Skeletal muscle tissue (tissue), 4 donors: ENCODE measurements around the gene PLEKHM1. TPM values are rescaled to one million over a fixed set of nuclear protein-coding genes. Genes with fewer than 3 reads are reported as not detected.

Experiments used
- H3K27ac ChIP-seq: one replicate; pipeline ENCODE4 v1.7.0; 2013; ENCODE audit warnings: mild to moderate bottlenecking, low read depth, low read length, inconsistent platforms
- H3K27me3 ChIP-seq, 3 donors: one replicate each; pipeline ENCODE4 v1.7.0; 2013; ENCODE audit warnings: low read length in 3 of 3; ENCODE audit not compliant: control insufficient read depth in 3 of 3, insufficient read depth in 3 of 3
- H3K36me3 ChIP-seq, 3 donors: one replicate each; pipeline ENCODE4 v1.7.0; 2013; ENCODE audit warnings: low read length in 3 of 3; ENCODE audit not compliant: control insufficient read depth in 3 of 3, insufficient read depth in 3 of 3
- H3K4me1 ChIP-seq, 3 donors: one replicate each; pipeline ENCODE4 v1.7.0; 2013; ENCODE audit warnings: low read length in 3 of 3, mild to moderate bottlenecking in 3 of 3; ENCODE audit not compliant: control insufficient read depth in 3 of 3, insufficient read depth in 3 of 3
- H3K4me3 ChIP-seq, 3 donors: one replicate each; pipeline ENCODE4 v1.7.0; 2013; ENCODE audit warnings: low read length in 3 of 3
- H3K9ac ChIP-seq, 3 donors: one replicate each; pipeline ENCODE4 v1.7.0; 2013; ENCODE audit warnings: low read length in 3 of 3, mild to moderate bottlenecking in 3 of 3, moderate library complexity in 2 of 3, low read depth in 1 of 3
- H3K9me3 ChIP-seq, 3 donors: one replicate each; pipeline ENCODE4 v1.7.0; 2013; ENCODE audit warnings: low read length in 3 of 3; ENCODE audit not compliant: control insufficient read depth in 3 of 3
- total RNA-seq: library from RNA; depleted of rRNA; stranded (reverse); fragments of >200 nt; gene quantifications from one replicate; pipeline ENCODE4 v1.2.3, GENCODE V29; 2014
- donor health status: Osteomylitis.

The PLEKHM1 gene
- total RNA-seq, 1 donor from 2014 or later = 7.8 TPM

GRCh38 chr17:45413498-45413923, 77.0 kb downstream of the PLEKHM1 start:
- Histone ChIP-seq H3K9ac (no peak overlapping the region), H3K4me3 (no peak overlapping the region), H3K27ac (no peak overlapping the region), H3K36me3 (no peaks in the 10 kb centered on the region), H3K9me3 (no peaks in the 10 kb centered on the region), H3K4me1 (peaks cover 25 to 35% (median 28%) of the 10 kb centered on the region in 3 donors), H3K27me3 (no peaks in the 10 kb centered on the region)

DNA sequence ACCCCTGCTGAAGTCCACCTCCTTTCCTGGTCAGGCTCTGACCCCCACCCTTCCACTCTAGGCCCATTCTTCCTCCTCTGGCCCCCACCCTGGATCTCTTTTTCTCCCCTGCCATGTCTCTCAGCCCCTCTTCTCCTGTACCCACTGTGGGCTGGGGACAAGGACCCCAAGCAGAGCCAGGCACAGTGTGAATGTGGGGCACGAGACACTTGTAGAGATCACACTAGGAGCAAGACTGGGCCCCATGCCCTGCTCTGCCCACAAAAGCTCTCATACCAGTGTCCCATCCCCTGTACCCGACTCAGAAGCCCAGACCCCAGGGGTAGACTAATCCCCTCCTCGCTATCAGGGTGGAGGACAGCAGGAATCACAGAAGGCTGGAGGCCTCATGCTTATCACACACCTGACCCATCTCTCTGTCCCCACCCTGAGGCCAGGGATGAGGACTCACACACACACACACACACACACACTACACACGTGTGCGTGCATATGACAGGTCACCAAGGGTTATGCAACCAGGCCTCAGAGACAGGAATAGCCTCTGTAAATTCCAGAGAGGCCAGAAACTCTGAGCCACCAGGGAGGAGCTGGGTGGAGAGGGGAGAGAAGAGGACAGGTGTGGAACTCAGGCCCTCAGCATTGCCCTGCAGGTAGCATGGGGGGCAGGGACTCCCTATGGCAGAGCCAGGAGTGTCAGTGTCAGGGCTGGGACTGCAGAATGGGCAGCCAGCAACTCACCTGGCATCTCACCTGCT, 79.0 kb downstream of the PLEKHM1 start:
- Histone ChIP-seq H3K4me3 (peak overlapping the region in 1 of 3 donors; percentile 29), H3K4me1 (peaks cover 26 to 35% (median 29%) of the 10 kb centered on the region in 3 donors), H3K36me3 (no peaks in the 10 kb centered on the region)

DNA sequence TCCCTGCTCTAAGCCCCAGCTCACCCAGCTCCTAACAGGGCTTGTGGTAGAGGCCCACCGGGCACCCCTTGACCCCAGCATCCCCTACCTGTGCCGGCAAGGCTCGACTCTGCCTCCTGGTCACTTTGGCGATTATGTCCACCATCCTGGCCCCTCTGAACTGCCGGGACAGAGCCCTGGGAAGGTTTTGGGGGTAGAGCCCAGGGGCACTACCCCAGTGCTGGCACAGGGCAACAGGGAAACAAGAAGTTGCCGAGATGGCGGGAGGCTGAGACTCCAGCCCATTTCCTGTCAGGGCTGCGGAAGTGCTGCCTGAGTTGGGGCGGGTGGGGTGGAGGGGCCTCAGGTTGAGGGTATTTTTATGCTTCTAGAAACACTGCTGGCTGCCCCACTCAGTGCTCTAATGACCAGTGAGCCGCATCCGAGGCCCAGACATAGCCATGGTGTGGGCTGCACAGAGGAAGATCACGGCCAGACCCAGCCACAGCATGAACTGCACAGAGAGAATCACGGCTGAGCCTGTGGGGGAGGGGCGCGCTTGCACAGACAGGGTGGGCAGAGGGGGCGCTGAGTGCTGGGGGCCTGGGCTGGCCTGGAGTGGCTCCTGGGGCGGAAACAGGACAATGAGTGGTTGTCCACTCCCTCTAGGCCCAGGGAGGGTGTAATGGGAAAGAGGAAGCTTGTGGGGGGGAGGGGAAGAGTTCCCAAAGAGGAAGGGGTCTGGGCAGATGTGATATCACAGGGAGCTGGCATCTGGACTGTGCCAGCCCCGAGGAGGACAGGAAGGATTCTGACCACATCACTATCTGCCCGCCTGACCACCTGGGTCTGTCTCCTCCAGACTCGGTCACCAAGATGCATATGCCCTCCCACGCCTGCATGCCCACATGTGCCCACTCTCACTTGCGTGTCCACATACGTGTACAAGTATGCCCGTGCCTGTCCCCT, 80.1 kb downstream of the PLEKHM1 start:
- Histone ChIP-seq H3K9me3 (no peaks in the 10 kb centered on the region), H3K27ac (peak overlapping the region; percentile 40), H3K27me3 (peaks cover 0 to 5% (median 0%) of the 10 kb centered on the region in 3 donors), H3K36me3 (no peaks in the 10 kb centered on the region), H3K4me1 (peaks cover 26 to 38% (median 33%) of the 10 kb centered on the region in 3 donors), H3K4me3 (peak overlapping the region; percentile 13 to 46 (median 42)), H3K9ac (peak overlapping the region in 2 of 3 donors; percentile 11 to 40)

More for the DNA sequence above, 79.0 kb downstream of the PLEKHM1 start:
- no peaks in the 10 kb centered on the region for H3K9me3 ChIP-seq
- H3K9ac ChIP-seq = peak overlapping the region in 2 of 3 donors; percentile 10 to 57
- no peaks in the 10 kb centered on the region for H3K27me3 ChIP-seq
- peak overlapping the region; percentile 40 for H3K27ac ChIP-seq

DNA sequence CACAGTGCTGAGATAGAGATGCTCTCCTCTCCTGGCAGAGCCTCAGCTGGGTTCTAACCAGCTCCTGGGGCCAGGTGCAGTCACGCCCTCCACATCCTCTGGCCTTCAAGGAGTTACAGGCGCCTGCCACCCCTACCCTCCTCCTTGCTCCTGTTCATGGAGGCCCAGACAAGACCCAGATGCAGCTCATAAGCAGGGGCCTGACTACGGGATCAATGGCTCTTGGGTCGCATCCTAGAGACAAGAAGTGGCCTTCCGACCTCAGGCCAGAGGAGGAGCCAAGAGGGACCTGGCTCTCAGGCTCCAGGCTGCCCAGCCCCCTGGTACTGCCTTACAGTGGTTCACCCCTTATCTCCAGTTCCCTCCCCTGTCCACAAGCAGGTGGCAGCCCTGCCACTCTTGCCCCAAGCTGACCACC, 80.9 kb downstream of the PLEKHM1 start:
- H3K4me3 ChIP-seq = peak overlapping the region; percentile 13 to 46 (median 42)
- peak overlapping the region in 2 of 3 donors; percentile 11 to 40 for H3K9ac ChIP-seq
- peak overlapping the region; percentile 9 for H3K27ac ChIP-seq
- no peaks in the 10 kb centered on the region for H3K36me3 ChIP-seq
- H3K9me3 ChIP-seq = no peaks in the 10 kb centered on the region
- peaks cover 26 to 38% (median 33%) of the 10 kb centered on the region in 3 donors for H3K4me1 ChIP-seq
- peaks cover 0 to 5% (median 0%) of the 10 kb centered on the region in 3 donors for H3K27me3 ChIP-seq

DNA sequence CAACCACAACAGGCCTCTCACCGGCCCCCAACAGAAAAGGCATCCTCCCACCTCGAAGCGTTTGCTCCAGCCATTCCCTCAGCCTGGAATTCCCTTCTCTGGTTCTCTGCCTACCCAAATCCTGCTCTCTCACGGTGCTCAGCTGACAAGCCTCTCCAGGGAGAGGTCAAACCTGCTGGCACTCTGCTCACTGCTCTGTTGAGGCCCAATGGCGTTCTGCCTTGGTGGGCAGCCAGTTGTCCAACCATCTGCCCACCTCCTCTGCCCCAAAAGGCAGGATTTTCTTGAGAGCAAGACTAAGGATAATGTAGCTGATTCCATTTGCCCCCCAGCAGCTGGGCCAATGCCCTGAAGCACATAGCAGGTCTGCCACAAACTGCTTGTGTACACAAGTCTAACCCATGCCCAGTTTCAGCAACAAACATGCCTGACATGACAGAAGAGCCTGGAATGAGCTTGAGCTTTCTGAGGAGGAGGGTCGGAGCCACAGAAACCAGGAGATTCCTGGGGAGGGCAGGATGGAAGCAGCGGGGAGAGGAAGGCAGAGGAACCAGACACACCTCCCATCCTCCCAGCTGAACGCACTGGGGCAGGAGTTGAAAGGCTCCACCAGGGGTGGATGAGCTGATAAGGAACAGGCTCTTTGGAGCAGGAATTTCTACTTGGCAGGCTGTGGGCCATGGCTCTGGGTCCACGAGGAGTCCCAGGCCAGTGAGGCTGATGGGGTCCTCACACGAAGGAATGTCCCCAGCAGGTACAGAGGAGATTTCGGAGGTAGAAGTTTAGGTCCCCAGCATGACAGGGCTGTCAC, 81.7 kb downstream of the PLEKHM1 start:
- Histone ChIP-seq H3K4me1 (peaks cover 26 to 38% (median 33%) of the 10 kb centered on the region in 3 donors), H3K27ac (no peak overlapping the region), H3K36me3 (peaks cover 0 to 3% (median 2%) of the 10 kb centered on the region in 3 donors), H3K9ac (peak overlapping the region in 1 of 3 donors; percentile 33), H3K9me3 (no peaks in the 10 kb centered on the region), H3K27me3 (peaks cover 0 to 5% (median 0%) of the 10 kb centered on the region in 3 donors), H3K4me3 (peak overlapping the region; percentile 13 to 46 (median 42))

GRCh38 chr17:45406107-45406506, 84.4 kb downstream of the PLEKHM1 start:
- peaks cover 13 to 18% (median 18%) of the 10 kb centered on the region in 3 donors for H3K4me1 ChIP-seq
- H3K4me3 ChIP-seq = no peak overlapping the region
- H3K36me3 ChIP-seq = peaks cover 3 to 7% (median 6%) of the 10 kb centered on the region in 3 donors
- H3K27ac ChIP-seq = no peak overlapping the region
- H3K9me3 ChIP-seq = no peaks in the 10 kb centered on the region
- H3K27me3 ChIP-seq = peaks cover 0 to 5% (median 0%) of the 10 kb centered on the region in 3 donors
- H3K9ac ChIP-seq = no peak overlapping the region

GRCh38 chr17:45405250-45406086, 85.1 kb downstream of the PLEKHM1 start:
- peaks cover 3 to 7% (median 6%) of the 10 kb centered on the region in 3 donors for H3K36me3 ChIP-seq
- H3K27ac ChIP-seq = no peak overlapping the region
- H3K9ac ChIP-seq = peak overlapping the region in 1 of 3 donors; percentile 50
- H3K4me3 ChIP-seq = peak overlapping the region in 2 of 3 donors; percentile 38 to 54
- H3K4me1 ChIP-seq = peaks cover 8 to 12% (median 12%) of the 10 kb centered on the region in 3 donors
- peaks cover 0 to 5% (median 0%) of the 10 kb centered on the region in 3 donors for H3K27me3 ChIP-seq
- no peaks in the 10 kb centered on the region for H3K9me3 ChIP-seq

GRCh38 chr17:45404870-45405249, 85.7 kb downstream of the PLEKHM1 start:
- Histone ChIP-seq H3K4me1 (peaks cover 8 to 12% (median 10%) of the 10 kb centered on the region in 3 donors), H3K9ac (no peak overlapping the region), H3K4me3 (no peak overlapping the region), H3K9me3 (no peaks in the 10 kb centered on the region), H3K27me3 (peaks cover 0 to 5% (median 0%) of the 10 kb centered on the region in 3 donors), H3K27ac (no peak overlapping the region), H3K36me3 (peaks cover 5 to 7% (median 6%) of the 10 kb centered on the region in 3 donors)
